K562 (cell line): ENCODE results near the gene GDF9. TPM values are rescaled to one million over a fixed set of nuclear protein-coding genes. Genes with fewer than 3 reads are reported as not detected.

Experiments
- ATAC-seq: fragments of 200-7000 bp; cut with Tn5 transposase; 3 replicates; pipeline ENCODE4 v1.9.1; 2020; ENCODE audit warnings: moderate library complexity
- BruUV-seq: library from RNA; stranded (reverse); fragments of 400-500 nt; replicated peaks from 2 replicates; lab custom pipeline; 2021; lab: Mats Ljungman, UMichigan
- CTCF ChIA-PET: fragments of 300-600 bp; formaldehyde crosslinking; extraction: SDS; loops from one replicate; lab custom pipeline; 2021; ENCODE audit warnings: low intra/inter-chr PET ratio; lab: Yijun Ruan, JAX
- POLR2A ChIA-PET: fragments of 300-600, 350-650 bp; sonication (Branson Sonifier 250); formaldehyde crosslinking; extraction: SDS; loops from one replicate; lab custom pipeline; 2021; ENCODE audit warnings: antibody characterized with exemption, inconsistent platforms; lab: Yijun Ruan, JAX
- DNase-seq, 4 experiments: peaks; one replicate each; pipeline versions ENCODE4 v3.0.0 to v3.0.0-alpha.2; 2011 to 2018; ENCODE audit warnings: low spot score in 3 of 4, mixed read lengths in 3 of 4; ENCODE audit errors: extremely low read depth in 1 of 4
- FAIRE-seq: peaks from 2 replicates; lab custom pipeline; 2011; peaks lifted over from hg19 to GRCh38; lab: Jason Lieb, UNC
- H2AFZ ChIP-seq: 2 replicates; pipeline ENCODE4 v1.6.0; 2011; ENCODE audit warnings: low read depth, low read length, control low read depth, inconsistent platforms
- H3K27ac ChIP-seq: fragments of 200-600 bp; 3 replicates; pipeline ENCODE4 v1.8.0; 2011; ENCODE audit warnings: low read depth, mild to moderate bottlenecking, control low read depth, inconsistent platforms, low read length, moderate library complexity, mixed read lengths; ENCODE audit errors: extremely low read depth
- H3K27me3 ChIP-seq, 2 experiments: fragments of 300-600 bp in 1 of 2; 2 replicates in 1 of 2; 3 replicates in 1 of 2; pipeline versions ENCODE4 v1.6.0 to v1.8.0; 2011; ENCODE audit warnings: inconsistent platforms in 2 of 2, low read length in 2 of 2, mild to moderate bottlenecking in 1 of 2, mixed read lengths in 1 of 2, moderate library complexity in 1 of 2; ENCODE audit not compliant: control insufficient read depth in 2 of 2, insufficient read depth in 2 of 2
- H3K36me3 ChIP-seq: fragments of 300-600 bp; 3 replicates; pipeline ENCODE4 v1.8.0; 2011; ENCODE audit warnings: mild to moderate bottlenecking, low read length, inconsistent platforms; ENCODE audit not compliant: control insufficient read depth, insufficient read depth
- H3K4me1 ChIP-seq, 2 experiments: fragments of 200-600 bp in 1 of 2; replicated peaks in 1 of 2; 2 replicates in 1 of 2; 3 replicates in 1 of 2; pipeline versions ENCODE4 v1.5.1 to v1.8.0; 2011; ENCODE audit warnings: inconsistent platforms in 2 of 2, low read length in 2 of 2, mild to moderate bottlenecking in 1 of 2, mixed read lengths in 1 of 2, moderate library complexity in 1 of 2; ENCODE audit not compliant: control insufficient read depth in 2 of 2, insufficient read depth in 2 of 2
- H3K4me2 ChIP-seq: 2 replicates; pipeline ENCODE4 v1.6.1; 2011; ENCODE audit warnings: low read length, control low read depth, inconsistent platforms, mixed read lengths; ENCODE audit not compliant: insufficient read depth
- H3K4me3 ChIP-seq: fragments of 200-600 bp; sonication (generic), shearing (Covaris generic); 2 replicates; pipeline ENCODE4 v1.5.1; 2016; ENCODE audit warnings: control low read depth, inconsistent platforms
- H3K79me2 ChIP-seq: fragments of 200-600 bp; 3 replicates; pipeline ENCODE4 v1.8.0; 2011; ENCODE audit warnings: low read length, inconsistent platforms; ENCODE audit not compliant: control insufficient read depth, insufficient read depth
- H3K9ac ChIP-seq, 2 experiments: 2 replicates each; pipeline versions ENCODE4 v1.6.0 to v1.6.1; 2011; ENCODE audit warnings: low read depth in 2 of 2, low read length in 2 of 2, control low read depth in 1 of 2, inconsistent platforms in 1 of 2, mild to moderate bottlenecking in 1 of 2, mixed read lengths in 1 of 2; ENCODE audit not compliant: insufficient read depth in 1 of 2
- H3K9me1 ChIP-seq: one replicate; pipeline ENCODE4 v1.6.0; 2011; ENCODE audit warnings: inconsistent platforms, mild to moderate bottlenecking, low read length, moderate library complexity; ENCODE audit not compliant: control insufficient read depth, insufficient read depth
- H3K9me3 ChIP-seq: replicated peaks from 2 replicates; pipeline ENCODE4 v1.5.1; 2011; ENCODE audit warnings: low read depth, low read length, inconsistent platforms; ENCODE audit not compliant: control insufficient read depth, insufficient read depth
- H4K20me1 ChIP-seq: replicated peaks from 2 replicates; pipeline ENCODE4 v1.6.1; 2011; ENCODE audit warnings: low read length, inconsistent platforms, mixed read lengths; ENCODE audit not compliant: control insufficient read depth, insufficient read depth
- HDAC8 ChIP-seq: fragments of 450-650 bp; IDR thresholded peaks from 2 replicates; pipeline ENCODE4 v1.6.1; 2016; ENCODE audit warnings: mild to moderate bottlenecking, missing genetic modification characterization, moderate library complexity, missing compliant biosample characterization
- ZNF232 ChIP-seq: sonication (generic); formaldehyde crosslinking; IDR thresholded peaks from 2 replicates; pipeline ENCODE4 v1.8.0; 2022; ENCODE audit warnings: mild to moderate bottlenecking, missing genetic modification reagents
- WGBS: fragments of 100-300 bp; shearing (Covaris generic); methylation state at CpG from one replicate; pipeline ENCODE4 v1.1.6; 2016; ENCODE audit warnings: low coverage, mixed read lengths; ENCODE audit not compliant: insufficient coverage; ENCODE audit errors: missing lambda C conversion rate; 5-methylcytosine and 5-hydroxymethylcytosine counted together
- in situ Hi-C: fragments of 300-500 bp; cut with MboI; formaldehyde crosslinking; loops from 4 replicates; pipeline ENCODE4 v1.15.0; 2018; ENCODE audit warnings: inconsistent platforms, mixed read lengths
- intact Hi-C: fragments of 100-400 bp; cut with micrococcal nuclease; formaldehyde crosslinking; loops from 2 replicates; pipeline ENCODE4 v1.14.2; 2022
- polyA plus RNA-seq, 8 experiments: library from polyadenylated mRNA; depleted of rRNA in 4 of 8; stranded (reverse) in 5 of 8; unstranded in 3 of 8; fragments of >200 nt; fragmentation: Nextera tagmentation in 2 of 8; fragmentation: Illumina TruSeq in 1 of 8; extraction: Ambion mirVana in 2 of 8; extraction: Trizol in 1 of 8; gene quantifications; 2 replicates each; pipeline versions ENCODE4 v1.2.1 to v1.2.3, GENCODE V29; 2011 to 2014; ENCODE audit warnings: inconsistent platforms in 1 of 8, missing spikeins in 1 of 8
- small RNA-seq: library from RNA; depleted of rRNA; stranded (forward); fragments of <200 nt; gene quantifications from one replicate; pipeline ENCODE3, GENCODE V24; 2014
- total RNA-seq, 7 experiments: library from RNA; depleted of rRNA in 6 of 7; stranded (reverse); fragments of >200 nt in 6 of 7; fragmentation: Illumina TruSeq in 2 of 7; extraction: Trizol in 2 of 7; gene quantifications; 2 replicates each; pipeline versions ENCODE4 v1.2.1 to v1.2.3, GENCODE V29; 2011 to 2021; ENCODE audit warnings: low replicate concordance in 1 of 7

GDF9 gene
- total and polyA plus RNA-seq, 9 of the 15 experiments (the other 6 are each of a cell fraction or from before 2014, with no cell fraction given) = 0.10 to 0.70 (median 0.20) TPM; not detected in 1

DNA sequence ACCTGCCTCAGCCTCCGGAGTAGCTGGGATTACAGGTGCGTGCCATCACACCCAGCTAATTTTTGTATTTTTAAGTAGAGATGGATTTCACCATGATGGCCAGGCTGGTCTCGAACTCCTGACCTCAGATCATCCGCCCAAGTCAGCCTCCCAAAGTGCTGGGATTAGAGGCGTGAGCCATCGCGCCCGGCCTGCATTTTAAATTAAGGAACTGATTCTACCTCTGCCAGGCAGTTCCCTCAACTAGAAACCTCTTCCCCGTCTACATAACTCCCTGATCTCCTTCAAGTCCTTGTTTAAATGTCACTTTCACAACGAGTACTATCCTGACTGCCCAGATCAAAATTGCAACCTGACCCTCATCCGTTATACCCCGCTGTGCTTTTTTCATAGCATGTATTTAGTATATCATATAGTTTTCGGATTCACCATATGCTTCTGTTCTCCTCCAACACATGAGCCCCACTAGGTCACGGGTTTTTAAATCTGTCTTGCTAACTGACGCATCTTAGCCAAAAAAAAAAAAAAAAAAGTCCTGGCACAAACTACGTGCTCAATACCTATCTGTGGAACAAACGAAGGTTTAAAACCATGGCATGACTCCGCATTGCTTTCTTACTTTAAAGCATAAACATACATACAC is 54.0 kb downstream of the GDF9 start:
- in situ Hi-C loops (no loop called here), intact Hi-C loops (no loop called here)
- H3K36me3 ChIP-seq = no peaks in the 10 kb centered on the region
- WGBS = 81% methylated on average over 17 of the region's 18 CpGs
- no TSS peak for BruUV-seq
- no peak for TF ChIP-seq HDAC8
- no peak for TF ChIP-seq ZNF232 (CRISPR knock-in tag)
- H3K27me3 ChIP-seq = no peaks in the 10 kb centered on the region
- DNase-seq = no peak
- H3K4me3 ChIP-seq = no peak overlapping the region
- no peak for ATAC-seq
- H3K9me3 ChIP-seq = no peaks in the 10 kb centered on the region
- CTCF ChIA-PET = interaction anchor here (0.6 kb wide), 1 partner anchor 134 kb away, joined by 3 read pairs; no protein-coding TSS in a partner anchor
- no peak overlapping the region for H3K4me2 ChIP-seq
- H3K27ac ChIP-seq = no peak overlapping the region
- no peak for FAIRE-seq
- H3K9me1 ChIP-seq = no peaks in the 10 kb centered on the region
- POLR2A ChIA-PET = interaction anchor here (0.8 to 2.0 kb wide), 5 partner anchors 8 to 54 kb away, joined by 3 to 6 read pairs (median 3); partner anchors contain the start of genes GDF9 and UQCRQ
- H3K79me2 ChIP-seq = no peaks in the 10 kb centered on the region
- no peak overlapping the region for H2AFZ ChIP-seq
- H3K4me1 ChIP-seq = peaks cover 3 to 10% of the 10 kb centered on the region in 2 experiments; a peak in 4 of 5 replicates
- H3K9ac ChIP-seq = no peak overlapping the region
- H4K20me1 ChIP-seq = no peaks in the 10 kb centered on the region

Small RNA genes lying within 50 kb of the gene (small RNA-seq; reads per million reads assigned to genes)
- gene RNA5SP192 = 0.11 reads per million

Other genes with a start within 250 kb of the GDF9 start
Only the 7 nearest of the 12 such genes appear.
- gene CCNI2, start 119.0 kb downstream of the GDF9 start, total RNA-seq (2014; rRNA removed) = 0.05 TPM in 1 of 2 replicates, not detected in the other
- not detected in 2 replicates for gene CCNI2, start 119.0 kb downstream of the GDF9 start, total RNA-seq (2014; rRNA removed; fragmentation: Illumina TruSeq; extraction: Trizol)
- gene CCNI2, start 119.0 kb downstream of the GDF9 start, total RNA-seq (2015; rRNA removed; fragmentation: Illumina TruSeq; extraction: Trizol) = not detected in 2 replicates
- 0.18 TPM in 1 of 2 replicates, not detected in the other for gene CCNI2, start 119.0 kb downstream of the GDF9 start, total RNA-seq (2021)
- gene CCNI2, start 119.0 kb downstream of the GDF9 start, polyA plus RNA-seq (2011; rRNA removed) = 0.05 and 0.06 TPM in 2 replicates
- 0.06 TPM in 1 of 2 replicates, not detected in the other for gene CCNI2, start 119.0 kb downstream of the GDF9 start, polyA plus RNA-seq (2014; fragmentation: Illumina TruSeq; extraction: Trizol)
- 1 to 10 TPM; 1.6 to 1.7 TPM for gene CCNI2, start 119.0 kb downstream of the GDF9 start, polyA plus RNA-seq (2014; fragmentation: Nextera tagmentation; extraction: Ambion mirVana)
- gene CCNI2, start 119.0 kb downstream of the GDF9 start, polyA plus RNA-seq (2014; rRNA removed) = not detected in 2 replicates
- gene SEPTIN8, start 89.2 kb downstream of the GDF9 start, total RNA-seq (2014; rRNA removed) = 92.0 and 109 TPM in 2 replicates
- gene SEPTIN8, start 89.2 kb downstream of the GDF9 start, total RNA-seq (2014; rRNA removed; fragmentation: Illumina TruSeq; extraction: Trizol) = 68.2 and 79.3 TPM in 2 replicates
- gene SEPTIN8, start 89.2 kb downstream of the GDF9 start, total RNA-seq (2015; rRNA removed; fragmentation: Illumina TruSeq; extraction: Trizol) = 101 TPM in 2 replicates
- 131 and 137 TPM in 2 replicates for gene SEPTIN8, start 89.2 kb downstream of the GDF9 start, total RNA-seq (2021)
- gene SEPTIN8, start 89.2 kb downstream of the GDF9 start, polyA plus RNA-seq (2011; rRNA removed) = 121 and 149 TPM in 2 replicates
- gene SEPTIN8, start 89.2 kb downstream of the GDF9 start, polyA plus RNA-seq (2014; fragmentation: Illumina TruSeq; extraction: Trizol) = 113 and 142 TPM in 2 replicates
- gene SEPTIN8, start 89.2 kb downstream of the GDF9 start, polyA plus RNA-seq (2014; fragmentation: Nextera tagmentation; extraction: Ambion mirVana) = 10 to 100 TPM; 19.3 to 21.0 TPM
- 129 and 143 TPM in 2 replicates for gene SEPTIN8, start 89.2 kb downstream of the GDF9 start, polyA plus RNA-seq (2014; rRNA removed)
- gene SOWAHA, start 53.2 kb downstream of the GDF9 start, total RNA-seq (2014; rRNA removed) = not detected in 2 replicates
- not detected in 2 replicates for gene SOWAHA, start 53.2 kb downstream of the GDF9 start, total RNA-seq (2014; rRNA removed; fragmentation: Illumina TruSeq; extraction: Trizol)
- not detected in 2 replicates for gene SOWAHA, start 53.2 kb downstream of the GDF9 start, total RNA-seq (2015; rRNA removed; fragmentation: Illumina TruSeq; extraction: Trizol)
- gene SOWAHA, start 53.2 kb downstream of the GDF9 start, total RNA-seq (2021) = not detected in 2 replicates
- not detected in 2 replicates for gene SOWAHA, start 53.2 kb downstream of the GDF9 start, polyA plus RNA-seq (2011; rRNA removed)
- not detected in 2 replicates for gene SOWAHA, start 53.2 kb downstream of the GDF9 start, polyA plus RNA-seq (2014; fragmentation: Illumina TruSeq; extraction: Trizol)
- not detected for gene SOWAHA, start 53.2 kb downstream of the GDF9 start, polyA plus RNA-seq (2014; fragmentation: Nextera tagmentation; extraction: Ambion mirVana)
- not detected in 2 replicates for gene SOWAHA, start 53.2 kb downstream of the GDF9 start, polyA plus RNA-seq (2014; rRNA removed)
- 13.0 and 18.6 TPM in 2 replicates for gene SHROOM1, start 35.8 kb downstream of the GDF9 start, total RNA-seq (2014; rRNA removed)
- 5.3 and 6.1 TPM in 2 replicates for gene SHROOM1, start 35.8 kb downstream of the GDF9 start, total RNA-seq (2014; rRNA removed; fragmentation: Illumina TruSeq; extraction: Trizol)
- gene SHROOM1, start 35.8 kb downstream of the GDF9 start, total RNA-seq (2015; rRNA removed; fragmentation: Illumina TruSeq; extraction: Trizol) = 10.9 and 13.3 TPM in 2 replicates
- 25.6 and 26.5 TPM in 2 replicates for gene SHROOM1, start 35.8 kb downstream of the GDF9 start, total RNA-seq (2021)
- gene SHROOM1, start 35.8 kb downstream of the GDF9 start, polyA plus RNA-seq (2011; rRNA removed) = 11.9 and 12.8 TPM in 2 replicates
- gene SHROOM1, start 35.8 kb downstream of the GDF9 start, polyA plus RNA-seq (2014; fragmentation: Illumina TruSeq; extraction: Trizol) = 14.6 and 14.8 TPM in 2 replicates
- under 1 TPM; 0.44 to 0.50 TPM for gene SHROOM1, start 35.8 kb downstream of the GDF9 start, polyA plus RNA-seq (2014; fragmentation: Nextera tagmentation; extraction: Ambion mirVana)
- 22.3 and 26.0 TPM in 2 replicates for gene SHROOM1, start 35.8 kb downstream of the GDF9 start, polyA plus RNA-seq (2014; rRNA removed)
- gene UQCRQ, start 173 bp upstream of the GDF9 start, total RNA-seq (2014; rRNA removed) = 307 and 353 TPM in 2 replicates
- gene UQCRQ, start 173 bp upstream of the GDF9 start, total RNA-seq (2014; rRNA removed; fragmentation: Illumina TruSeq; extraction: Trizol) = 641 and 716 TPM in 2 replicates
- 334 and 373 TPM in 2 replicates for gene UQCRQ, start 173 bp upstream of the GDF9 start, total RNA-seq (2015; rRNA removed; fragmentation: Illumina TruSeq; extraction: Trizol)
- 888 and 1,004 TPM in 2 replicates for gene UQCRQ, start 173 bp upstream of the GDF9 start, total RNA-seq (2021)
- 813 and 883 TPM in 2 replicates for gene UQCRQ, start 173 bp upstream of the GDF9 start, polyA plus RNA-seq (2011; rRNA removed)
- gene UQCRQ, start 173 bp upstream of the GDF9 start, polyA plus RNA-seq (2014; fragmentation: Illumina TruSeq; extraction: Trizol) = 235 and 336 TPM in 2 replicates
- gene UQCRQ, start 173 bp upstream of the GDF9 start, polyA plus RNA-seq (2014; fragmentation: Nextera tagmentation; extraction: Ambion mirVana) = 1,000 to 10,000 TPM; 2,318 to 2,421 TPM
- gene UQCRQ, start 173 bp upstream of the GDF9 start, polyA plus RNA-seq (2014; rRNA removed) = 883 and 917 TPM in 2 replicates
- 1.1 and 2.2 TPM in 2 replicates for gene LEAP2, start 7.2 kb upstream of the GDF9 start, total RNA-seq (2014; rRNA removed)
- gene LEAP2, start 7.2 kb upstream of the GDF9 start, total RNA-seq (2014; rRNA removed; fragmentation: Illumina TruSeq; extraction: Trizol) = 2.8 TPM in 2 replicates
- gene LEAP2, start 7.2 kb upstream of the GDF9 start, total RNA-seq (2015; rRNA removed; fragmentation: Illumina TruSeq; extraction: Trizol) = 2.9 and 3.1 TPM in 2 replicates
- 1.8 and 2.0 TPM in 2 replicates for gene LEAP2, start 7.2 kb upstream of the GDF9 start, total RNA-seq (2021)
- gene LEAP2, start 7.2 kb upstream of the GDF9 start, polyA plus RNA-seq (2011; rRNA removed) = 4.9 and 5.6 TPM in 2 replicates
- gene LEAP2, start 7.2 kb upstream of the GDF9 start, polyA plus RNA-seq (2014; fragmentation: Illumina TruSeq; extraction: Trizol) = 2.0 and 2.5 TPM in 2 replicates
- gene LEAP2, start 7.2 kb upstream of the GDF9 start, polyA plus RNA-seq (2014; fragmentation: Nextera tagmentation; extraction: Ambion mirVana) = 1 to 10 TPM; 2.0 to 2.9 TPM
- 2.3 and 2.4 TPM in 2 replicates for gene LEAP2, start 7.2 kb upstream of the GDF9 start, polyA plus RNA-seq (2014; rRNA removed)
- 9.9 and 11.3 TPM in 2 replicates for gene AFF4, start 97.2 kb upstream of the GDF9 start, total RNA-seq (2014; rRNA removed)
- 19.9 and 21.4 TPM in 2 replicates for gene AFF4, start 97.2 kb upstream of the GDF9 start, total RNA-seq (2014; rRNA removed; fragmentation: Illumina TruSeq; extraction: Trizol)
- gene AFF4, start 97.2 kb upstream of the GDF9 start, total RNA-seq (2015; rRNA removed; fragmentation: Illumina TruSeq; extraction: Trizol) = 17.9 and 18.9 TPM in 2 replicates
- gene AFF4, start 97.2 kb upstream of the GDF9 start, total RNA-seq (2021) = 22.5 and 25.8 TPM in 2 replicates
- gene AFF4, start 97.2 kb upstream of the GDF9 start, polyA plus RNA-seq (2011; rRNA removed) = 14.2 and 20.7 TPM in 2 replicates
- 17.0 and 19.6 TPM in 2 replicates for gene AFF4, start 97.2 kb upstream of the GDF9 start, polyA plus RNA-seq (2014; fragmentation: Illumina TruSeq; extraction: Trizol)
- 1 to 10 TPM; 1.7 to 3.6 TPM for gene AFF4, start 97.2 kb upstream of the GDF9 start, polyA plus RNA-seq (2014; fragmentation: Nextera tagmentation; extraction: Ambion mirVana)
- gene AFF4, start 97.2 kb upstream of the GDF9 start, polyA plus RNA-seq (2014; rRNA removed) = 7.9 and 9.0 TPM in 2 replicates